Measurements from ENCODE around the gene APC.

GRCh38 chr5:112693301-112693700, 44.4 kb upstream of the APC start:
- TF ChIP-seq EZH2 (IDR thresholded peaks at IDR 0.05), result no peak
- TF ChIP-seq POLR2AphosphoS5 (IDR thresholded peaks at IDR 0.05; ENCODE audit: borderline replicate concordance, low read depth, low read length), result no peak
- no peak for TF ChIP-seq FOXP2 (optimal IDR thresholded peaks at IDR 0.05; ENCODE audit: control extremely low read depth, extremely low read length, insufficient read depth)

Data from SK-N-MC (cell line).